SH-SY5Y (cell line): Measurements from ENCODE around the gene HPCAL1.

Experiments
- GATA2 ChIP-seq: IDR thresholded peaks from 2 replicates; pipeline ENCODE4 v1.6.1; 2011; ENCODE audit warnings: mild to moderate bottlenecking, low read depth, low read length
- GATA3 ChIP-seq: IDR thresholded peaks from 2 replicates; pipeline ENCODE4 v1.6.1; 2011; ENCODE audit warnings: low read depth, mild to moderate bottlenecking, low read length, moderate library complexity

DNA sequence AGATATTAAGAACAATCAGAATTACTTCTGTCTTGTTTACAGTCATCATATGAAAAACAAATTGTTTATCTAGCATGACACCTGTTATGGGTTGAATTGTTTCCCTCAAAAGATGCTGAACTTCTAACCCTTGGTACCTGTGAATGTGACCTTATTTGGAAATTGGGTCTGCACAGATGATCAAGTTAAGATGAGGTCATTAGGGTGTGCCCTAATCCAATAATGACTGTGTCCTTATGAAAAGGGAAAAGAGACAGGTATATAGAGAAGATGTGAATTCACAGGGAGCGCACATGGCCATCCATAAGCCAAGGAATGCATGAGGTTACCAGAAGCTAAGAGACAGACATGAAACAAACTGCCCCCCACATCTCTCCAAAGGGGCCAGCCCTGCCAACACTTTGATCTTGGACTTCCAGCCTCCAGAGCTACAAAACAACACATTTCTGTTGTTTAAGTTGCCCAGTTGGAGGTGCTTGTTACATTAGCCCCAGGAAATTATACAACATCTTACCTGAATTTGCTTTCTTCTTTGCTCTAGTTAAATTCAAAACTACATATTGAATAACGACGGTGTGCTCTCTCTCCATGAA lies 2.3 kb upstream of the HPCAL1 start:
- TF ChIP-seq GATA2 (no peak), GATA3 (no peak)
